ENCODE measurements around the gene ZNF835. TPM values are rescaled to one million over a fixed set of nuclear protein-coding genes. Genes with fewer than 3 reads are reported as not detected.

The ZNF835 gene
- total RNA-seq, 1 donor from 2014 or later: not detected

Other genes starting within 250 kb of the ZNF835 start
- not detected in 2 replicates for gene ZNF667, start 194.4 kb downstream of the ZNF835 start, total RNA-seq
- gene ZNF471, start 163.9 kb downstream of the ZNF835 start, total RNA-seq: not detected in 2 replicates
- 7.4 and 8.0 TPM in 2 replicates for gene ZFP28, start 132.8 kb downstream of the ZNF835 start, total RNA-seq
- 8.4 and 9.1 TPM in 2 replicates for gene ZNF470, start 104.3 kb downstream of the ZNF835 start, total RNA-seq
- gene ZNF71, start 76.5 kb downstream of the ZNF835 start, total RNA-seq: 21.7 TPM in 2 replicates
- 0.89 and 1.3 TPM in 2 replicates for gene SMIM17, start 28.6 kb downstream of the ZNF835 start, total RNA-seq
- not detected in 2 replicates for gene PEG3, start 169.0 kb upstream of the ZNF835 start, total RNA-seq
- gene ZIM2, start 169.0 kb upstream of the ZNF835 start, total RNA-seq: not detected in 2 replicates